ENCODE data around the gene APC.

Gene APC

DNA sequence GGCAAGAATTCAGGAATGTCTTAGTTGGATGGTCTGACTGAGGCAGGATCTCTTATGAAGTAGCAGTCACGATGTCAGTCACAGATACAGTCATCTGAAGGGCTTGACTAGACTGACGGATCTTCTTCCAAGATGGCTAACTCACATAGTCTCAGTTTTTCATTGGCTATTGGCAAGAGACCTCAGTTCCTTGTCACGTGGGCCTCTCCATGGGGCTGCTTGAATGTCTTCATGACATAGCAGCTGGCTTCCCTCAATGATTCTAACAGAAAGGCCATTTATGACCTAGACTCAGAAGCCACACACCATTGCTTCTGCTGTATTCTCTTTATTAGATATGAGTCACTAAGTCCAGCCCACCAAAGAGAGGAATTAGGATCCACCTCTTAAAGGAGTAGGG lies 4.7 kb downstream of the APC start:
- Histone ChIP-seq H3K27ac (no peak overlapping the region), H3K9ac (no peak overlapping the region), H4K20me1 (peaks cover 0 to 68% (median 0%) of the 10 kb centered on the region in 11 experiments; a peak in 7 of 22 replicates), H3K4me2 (no peak overlapping the region), H3K27me3 (no peaks in the 10 kb centered on the region), H3K36me3 (peaks cover 0 to 33% (median 12%) of the 10 kb centered on the region in 11 experiments; a peak in 11 of 22 replicates), H3K4me3 (no peak overlapping the region), H3K9me3 (replicated peaks in 1 of 11) (0 out of 22 replicates have a peak, but pooled peaks cover 0 to 7% (median 0%) of the 10 kb centered on the region in 11 experiments), H3K4me1 (peaks cover 9 to 20% (median 17%) of the 10 kb centered on the region in 10 experiments)
- no peak for TF ChIP-seq Cebpa-rat (IDR thresholded peaks at IDR 0.05)

DNA sequence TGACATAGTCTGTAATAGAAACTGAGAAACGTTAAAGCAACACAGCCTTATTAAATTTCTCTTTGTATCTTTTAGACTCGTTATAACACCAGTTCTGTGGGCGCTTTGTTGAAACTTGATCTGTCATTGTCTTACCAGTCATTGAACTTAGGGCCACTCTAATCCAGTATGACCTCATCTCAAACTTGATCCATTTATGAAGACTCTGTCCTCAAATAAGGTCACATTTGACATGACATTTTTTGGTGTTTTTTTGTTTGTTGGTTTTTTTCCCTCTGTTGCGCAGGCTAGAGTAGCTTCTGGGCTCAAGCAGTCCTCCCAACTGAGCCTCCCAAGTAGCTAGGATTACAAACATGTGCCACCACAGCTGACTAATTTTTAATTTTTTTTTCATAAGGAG lies 5.9 kb downstream of the APC start:
- H3K4me2 ChIP-seq: no peak overlapping the region

GRCh38 chr5:112752335-112752734 lies 14.7 kb downstream of the APC start:
- Histone ChIP-seq H3K27me3 (no peaks in the 10 kb centered on the region), H4K20me1 (peaks cover 0 to 84% (median 10%) of the 10 kb centered on the region in 11 experiments; a peak in 13 of 22 replicates), H3K4me2 (no peak overlapping the region), H3K36me3 (peaks cover 0 to 43% (median 12%) of the 10 kb centered on the region in 11 experiments; a peak in 11 of 22 replicates), H3K4me1 (peaks cover 0 to 11% (median 0%) of the 10 kb centered on the region in 10 experiments; a peak in 7 of 20 replicates), H3K9me3 (replicated peaks in 1 of 11) (no peaks in the 10 kb centered on the region; a peak in 1 of 22 replicates), H3K9ac (no peak overlapping the region), H3K27ac (no peak overlapping the region), H3K4me3 (no peak overlapping the region)
- no peak for TF ChIP-seq Cebpa-rat (IDR thresholded peaks at IDR 0.05)

More for the DNA sequence above, 5.9 kb downstream of the APC start:
- H3K4me3 ChIP-seq: no peak overlapping the region
- no peak overlapping the region for H3K27ac ChIP-seq
- peaks cover 4 to 37% (median 12%) of the 10 kb centered on the region in 11 experiments; a peak in 14 of 22 replicates for H3K36me3 ChIP-seq
- peaks cover 0 to 10% (median 5%) of the 10 kb centered on the region in 10 experiments; a peak in 16 of 20 replicates for H3K4me1 ChIP-seq
- no peak for TF ChIP-seq Cebpa-rat (IDR thresholded peaks at IDR 0.05)
- 0 out of 22 replicates have a peak, but pooled peaks cover 0 to 7% (median 0%) of the 10 kb centered on the region in 11 experiments for H3K9me3 ChIP-seq (replicated peaks in 1 of 11)
- H3K9ac ChIP-seq: no peak overlapping the region
- peaks cover 0 to 75% (median 3%) of the 10 kb centered on the region in 11 experiments; a peak in 10 of 22 replicates for H4K20me1 ChIP-seq
- no peaks in the 10 kb centered on the region for H3K27me3 ChIP-seq

DNA sequence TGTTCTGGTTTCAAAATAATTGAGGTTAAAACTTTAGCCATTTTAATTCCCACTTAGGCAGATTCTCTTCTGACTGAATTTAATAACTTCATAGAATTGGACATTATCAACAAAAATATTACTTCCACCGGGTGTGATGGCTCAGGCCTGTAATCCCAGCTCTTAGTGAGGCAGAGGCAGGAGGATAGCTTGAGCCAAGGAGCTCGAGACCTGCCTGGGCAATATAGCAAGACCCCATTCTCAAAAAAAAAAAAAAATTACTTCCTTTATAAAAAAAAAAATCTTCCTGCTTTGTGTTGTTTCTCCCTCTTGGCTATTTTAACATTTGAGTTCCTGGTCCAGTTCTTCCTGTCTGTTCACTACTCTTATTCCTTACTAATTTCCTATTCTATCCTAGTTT lies 18.0 kb downstream of the APC start:
- Histone ChIP-seq H3K36me3 (peaks cover 16 to 53% (median 23%) of the 10 kb centered on the region in 11 experiments), H3K27ac (no peak overlapping the region), H3K9me3 (replicated peaks in 1 of 11) (no peaks in the 10 kb centered on the region), H3K4me3 (no peak overlapping the region), H3K9ac (no peak overlapping the region), H3K4me2 (no peak overlapping the region), H4K20me1 (peaks cover 0 to 72% (median 13%) of the 10 kb centered on the region in 11 experiments; a peak in 12 of 22 replicates), H3K27me3 (no peaks in the 10 kb centered on the region), H3K4me1 (peaks cover 0 to 13% (median 0%) of the 10 kb centered on the region in 10 experiments; a peak in 7 of 20 replicates)
- TF ChIP-seq Cebpa-rat (IDR thresholded peaks at IDR 0.05): no peak

DNA sequence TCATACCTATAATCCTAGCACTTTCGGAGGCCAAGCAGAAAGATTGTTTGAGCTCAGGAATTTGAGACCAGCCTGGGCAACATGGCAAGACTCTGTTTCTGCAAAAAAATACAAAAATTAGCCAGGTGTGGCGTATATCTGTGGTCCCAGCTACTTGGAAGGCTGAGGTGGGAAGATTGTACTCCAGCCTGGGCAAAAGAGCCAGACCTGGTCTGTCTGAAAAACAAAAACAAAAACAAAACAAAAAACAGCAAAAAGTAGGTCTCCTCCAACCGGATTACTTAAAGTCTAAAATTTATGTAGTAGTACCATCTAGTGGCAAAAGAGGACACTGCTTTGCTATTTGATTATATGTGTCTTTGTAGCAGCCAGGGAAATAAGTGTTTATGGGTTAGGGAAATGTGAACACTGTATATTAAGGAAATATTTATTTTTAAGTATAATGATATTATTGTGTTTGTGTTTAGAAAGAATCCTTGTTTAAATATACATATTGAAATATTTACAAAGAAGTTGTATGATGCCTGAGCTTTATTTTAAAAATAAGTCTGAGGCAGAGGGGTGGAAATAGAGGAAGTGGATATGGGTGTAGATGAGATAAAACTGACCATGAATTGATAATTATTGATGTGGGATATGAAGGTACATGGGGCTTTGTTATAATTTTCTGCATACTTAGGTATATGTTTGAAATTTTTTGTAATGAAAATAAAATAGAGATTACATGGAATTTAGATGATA lies 20.0 kb downstream of the APC start:
- no peaks in the 10 kb centered on the region for H3K9me3 ChIP-seq (replicated peaks in 1 of 11)
- peak overlapping the region in 10 of 11 experiments; percentile 5 to 51 (median 30); a peak in 9 of 22 replicates for H3K4me2 ChIP-seq
- H3K36me3 ChIP-seq: peaks cover 26 to 73% (median 37%) of the 10 kb centered on the region in 11 experiments
- no peak overlapping the region for H3K4me3 ChIP-seq
- peak overlapping the region in 10 of 11 experiments; percentile 22 to 67 (median 36); a peak in 16 of 22 replicates for H3K9ac ChIP-seq
- no peak for TF ChIP-seq Cebpa-rat (IDR thresholded peaks at IDR 0.05)
- peak overlapping the region in 6 of 11 experiments; percentile 20 to 58 (median 35); a peak in 8 of 22 replicates for H3K27ac ChIP-seq
- peaks cover 0 to 13% (median 0%) of the 10 kb centered on the region in 10 experiments; a peak in 7 of 20 replicates for H3K4me1 ChIP-seq
- H4K20me1 ChIP-seq: peaks cover 0 to 58% (median 9%) of the 10 kb centered on the region in 11 experiments; a peak in 12 of 22 replicates
- H3K27me3 ChIP-seq: no peaks in the 10 kb centered on the region

- Histone ChIP-seq H3K4me3 (no peak overlapping the region), H3K27ac (no peak overlapping the region), H3K4me2 (no peak overlapping the region), H3K4me1 (peaks cover 0 to 13% (median 0%) of the 10 kb centered on the region in 10 experiments; a peak in 7 of 20 replicates), H3K27me3 (no peaks in the 10 kb centered on the region), H3K9me3 (replicated peaks in 1 of 11) (no peaks in the 10 kb centered on the region), H3K36me3 (peaks cover 27 to 76% (median 40%) of the 10 kb centered on the region in 11 experiments), H3K9ac (no peak overlapping the region), H4K20me1 (peaks cover 0 to 47% (median 8%) of the 10 kb centered on the region in 11 experiments; a peak in 10 of 22 replicates)
- TF ChIP-seq Cebpa-rat (IDR thresholded peaks at IDR 0.05): no peak
These were observed 21.0 kb downstream of the APC start for GRCh38 chr5:112758676-112759075.

GRCh38 chr5:112762113-112762810 lies 24.6 kb downstream of the APC start:
- H3K4me1 ChIP-seq: peaks cover 0 to 3% (median 0%) of the 10 kb centered on the region in 10 experiments; a peak in 6 of 20 replicates
- H3K9me3 ChIP-seq (replicated peaks in 1 of 11): no peaks in the 10 kb centered on the region
- no peak overlapping the region for H3K27ac ChIP-seq
- no peaks in the 10 kb centered on the region for H3K27me3 ChIP-seq
- H4K20me1 ChIP-seq: peaks cover 0 to 26% (median 6%) of the 10 kb centered on the region in 11 experiments; a peak in 8 of 22 replicates
- TF ChIP-seq Cebpa-rat (IDR thresholded peaks at IDR 0.05): no peak
- H3K4me2 ChIP-seq: no peak overlapping the region
- no peak overlapping the region for H3K9ac ChIP-seq
- H3K4me3 ChIP-seq: no peak overlapping the region
- H3K36me3 ChIP-seq: peaks cover 50 to 77% (median 66%) of the 10 kb centered on the region in 11 experiments

DNA sequence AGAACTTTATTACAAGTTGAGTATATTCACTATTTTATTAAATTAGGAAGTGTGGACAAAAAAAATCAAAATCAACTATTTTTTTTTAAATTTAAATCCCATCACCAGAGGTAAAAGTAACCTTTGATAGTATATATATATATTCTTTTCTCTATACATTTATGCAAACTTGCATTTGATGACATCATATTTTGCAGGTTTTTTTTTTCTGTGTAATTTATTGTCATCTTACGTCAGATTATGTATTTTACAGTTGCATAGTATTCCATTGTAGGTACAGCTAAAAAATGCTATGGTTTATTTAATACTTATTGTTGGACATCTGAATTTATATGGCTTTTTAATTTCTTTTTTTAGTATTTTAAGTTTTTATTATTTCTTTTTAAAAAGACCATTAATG lies 25.5 kb downstream of the APC start:
- no peak for TF ChIP-seq Cebpa-rat (IDR thresholded peaks at IDR 0.05)

More for the DNA sequence above, 25.5 kb downstream of the APC start:
- Histone ChIP-seq H3K4me2 (no peak overlapping the region), H4K20me1 (peaks cover 0 to 21% (median 4%) of the 10 kb centered on the region in 11 experiments; a peak in 8 of 22 replicates), H3K4me3 (no peak overlapping the region), H3K36me3 (peaks cover 59 to 84% (median 75%) of the 10 kb centered on the region in 11 experiments), H3K9me3 (replicated peaks in 1 of 11) (no peaks in the 10 kb centered on the region), H3K27ac (no peak overlapping the region), H3K9ac (no peak overlapping the region), H3K27me3 (no peaks in the 10 kb centered on the region), H3K4me1 (no peaks in the 10 kb centered on the region)
